SK-N-MC (cell line): ENCODE results near the gene ABCC1.

Experiments used
- EZH2 ChIP-seq: fragments of 200-600 bp; sonication (generic); IDR thresholded peaks from one replicate; pipeline ENCODE4 v1.6.1; 2017; ENCODE audit warnings: antibody characterized with exemption
- POLR2AphosphoS5 ChIP-seq: IDR thresholded peaks from 2 replicates; pipeline ENCODE4 v1.6.1; 2012; ENCODE audit warnings: mild to moderate bottlenecking, low read depth, low read length, borderline replicate concordance

DNA sequence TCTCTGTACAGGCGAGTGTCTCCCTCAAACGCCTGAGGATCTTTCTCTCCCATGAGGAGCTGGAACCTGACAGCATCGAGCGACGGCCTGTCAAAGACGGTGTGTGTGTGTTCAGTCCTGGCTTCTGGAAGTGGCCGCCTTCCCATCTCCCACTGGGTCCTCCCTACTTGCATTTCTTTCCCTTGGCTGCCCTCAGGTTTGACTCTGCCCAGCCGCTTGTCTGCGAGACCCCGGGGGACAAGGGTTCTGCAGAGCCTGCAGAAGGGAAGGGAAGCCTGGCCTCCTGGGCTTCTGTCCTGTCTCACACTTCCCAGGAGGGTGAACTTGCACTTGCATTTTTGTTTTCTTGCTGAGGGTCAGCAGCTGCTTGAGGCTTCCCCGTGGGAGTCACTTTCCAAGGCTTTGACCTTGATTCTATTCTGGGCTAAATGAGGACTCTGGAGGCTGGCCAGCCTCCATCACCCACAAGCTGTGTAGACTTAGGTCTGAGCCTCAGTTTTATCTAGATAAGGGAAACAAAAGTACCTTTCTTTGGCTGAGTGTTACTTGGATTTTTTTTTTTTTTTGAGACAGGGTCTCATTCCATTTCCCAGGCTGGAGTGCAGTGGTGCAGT, 122.3 kb downstream of the ABCC1 start:
- TF ChIP-seq POLR2AphosphoS5 (no peak), EZH2 (no peak)
